OCI-LY1 (cell line): ENCODE data around the gene MRTFA.

Experiments
- EZH2 ChIP-seq: fragments of 200-600 bp; sonication (generic), shearing (Covaris generic); IDR thresholded peaks from 2 replicates; pipeline ENCODE4 v1.8.0; 2017; ENCODE audit warnings: borderline replicate concordance, mixed run types, mild to moderate bottlenecking, antibody characterized with exemption, low read length, moderate library complexity, mixed read lengths
- TF ChIP-seq, protein P1 (sequence below): fragments of 200-600 bp; sonication (generic), shearing (Covaris generic); IDR thresholded peaks from 2 replicates; pipeline ENCODE4 v1.5.1; 2017; ENCODE audit warnings: mild to moderate bottlenecking, antibody characterized with exemption, low read length, moderate library complexity, mixed read lengths

DNA sequence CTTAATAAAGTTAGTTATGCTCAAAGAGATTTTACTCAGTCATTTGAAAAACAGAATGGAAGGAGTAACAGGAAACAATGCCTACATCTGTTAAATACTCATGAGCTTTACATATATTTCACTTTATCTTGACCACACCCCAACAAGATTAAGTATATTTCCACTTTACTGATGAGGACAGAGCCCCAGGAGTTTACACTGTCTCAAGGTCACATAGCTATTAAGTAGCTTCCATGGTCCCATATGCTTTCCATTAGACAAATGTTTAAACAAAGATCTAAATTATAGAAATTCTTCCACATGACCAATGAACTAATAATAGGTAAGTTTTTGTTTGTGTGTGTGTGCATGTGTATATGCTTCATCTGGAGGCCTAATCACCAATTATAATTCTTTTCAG lies 30.2 kb downstream of the MRTFA start:
- TF ChIP-seq, protein P1, sequence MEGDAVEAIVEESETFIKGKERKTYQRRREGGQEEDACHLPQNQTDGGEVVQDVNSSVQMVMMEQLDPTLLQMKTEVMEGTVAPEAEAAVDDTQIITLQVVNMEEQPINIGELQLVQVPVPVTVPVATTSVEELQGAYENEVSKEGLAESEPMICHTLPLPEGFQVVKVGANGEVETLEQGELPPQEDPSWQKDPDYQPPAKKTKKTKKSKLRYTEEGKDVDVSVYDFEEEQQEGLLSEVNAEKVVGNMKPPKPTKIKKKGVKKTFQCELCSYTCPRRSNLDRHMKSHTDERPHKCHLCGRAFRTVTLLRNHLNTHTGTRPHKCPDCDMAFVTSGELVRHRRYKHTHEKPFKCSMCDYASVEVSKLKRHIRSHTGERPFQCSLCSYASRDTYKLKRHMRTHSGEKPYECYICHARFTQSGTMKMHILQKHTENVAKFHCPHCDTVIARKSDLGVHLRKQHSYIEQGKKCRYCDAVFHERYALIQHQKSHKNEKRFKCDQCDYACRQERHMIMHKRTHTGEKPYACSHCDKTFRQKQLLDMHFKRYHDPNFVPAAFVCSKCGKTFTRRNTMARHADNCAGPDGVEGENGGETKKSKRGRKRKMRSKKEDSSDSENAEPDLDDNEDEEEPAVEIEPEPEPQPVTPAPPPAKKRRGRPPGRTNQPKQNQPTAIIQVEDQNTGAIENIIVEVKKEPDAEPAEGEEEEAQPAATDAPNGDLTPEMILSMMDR: no peak
- no peak for TF ChIP-seq EZH2
